ENCODE results near the gene PDZK1IP1. TPM values are rescaled to one million over a fixed set of nuclear protein-coding genes. Genes with fewer than 3 reads are reported as not detected.
"Not testable (repeated sequence)": the region's sequence is repeated elsewhere in the genome, so short reads cannot be mapped to it uniquely, and the experiment has no call there.

PDZK1IP1 gene
- total RNA-seq, 5 donors from 2014 or later (not counting 1 experiment from before 2014, with no cell fraction given), result not detected

- ATAC-seq (replicated peaks in 1 of 4), result no peak
- CTCF ChIA-PET, result no interaction called here
- Histone ChIP-seq H3K36me3 (ENCODE audit: control insufficient read depth in 2 of 2, extremely low read depth in 1 of 2, insufficient read depth in 1 of 2, low read length in 1 of 2) (no peaks in the 10 kb centered on the region), H3K4me3 (ENCODE audit: control insufficient read depth in 1 of 2, extremely low read depth in 1 of 2, low read length in 1 of 2) (no peak overlapping the region), H3K27me3 (replicated peaks in 1 of 2; ENCODE audit: control insufficient read depth in 2 of 2, extremely low read depth in 1 of 2, insufficient read depth in 2 of 2, low read length in 1 of 2) (peaks cover 0 to 37% of the 10 kb centered on the region in 2 experiments), H3K27ac (ENCODE audit: low read length) (no peak overlapping the region), H3K4me1 (ENCODE audit: control insufficient read depth in 1 of 2, extremely low read depth in 1 of 2, insufficient read depth in 2 of 2, low read length in 2 of 2) (no peaks in the 10 kb centered on the region), H3K9me3 (no peaks in the 10 kb centered on the region)
- POLR2A ChIA-PET, result no interaction called here
- no peak overlapping the region for H3K4me3 Mint-ChIP-seq
- WGBS (ENCODE audit: insufficient coverage), result no CpG with 5 or more reads among the region's 3 CpGs
- no peaks in the 10 kb centered on the region for H3K36me3 Mint-ChIP-seq
- no peak for DNase-seq
- no peak overlapping the region for H3K27ac Mint-ChIP-seq
- peaks cover 6 to 16% of the 10 kb centered on the region in 2 donors for H3K27me3 Mint-ChIP-seq
- no peaks in the 10 kb centered on the region for H3K4me1 Mint-ChIP-seq
- H3K9me3 Mint-ChIP-seq, result no peaks in the 10 kb centered on the region
Observed at GRCh38 chr1:47209725-47210325, 20.0 kb upstream of the PDZK1IP1 start.

DNA sequence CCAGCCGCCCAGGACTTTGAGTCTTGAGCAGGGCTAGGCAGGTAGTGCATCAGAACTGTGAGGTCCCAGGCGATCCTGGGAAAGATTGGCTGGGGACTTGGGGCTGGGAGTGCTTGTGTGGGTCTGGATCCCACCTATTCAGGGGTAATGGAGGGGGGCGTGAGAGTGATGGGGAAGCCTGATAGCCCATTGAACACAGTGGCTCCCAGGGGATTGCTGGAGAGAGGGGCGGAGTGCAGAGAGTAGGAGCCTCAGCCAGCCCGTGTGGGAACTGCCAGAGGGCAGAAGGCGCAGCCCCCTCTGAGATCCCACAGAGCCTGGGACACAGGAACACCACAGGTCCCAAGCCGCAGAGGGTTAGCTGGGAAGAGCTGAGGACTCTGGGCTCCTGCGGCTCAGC is 19.3 kb upstream of the PDZK1IP1 start:
- ChIA-PET CTCF (no interaction called here), POLR2A (no interaction called here)
- H3K4me1 Mint-ChIP-seq, result no peaks in the 10 kb centered on the region
- no peak overlapping the region for H3K4me3 Mint-ChIP-seq
- no peaks in the 10 kb centered on the region for H3K9me3 Mint-ChIP-seq
- Histone ChIP-seq H3K4me1 (ENCODE audit: control insufficient read depth in 1 of 2, extremely low read depth in 1 of 2, insufficient read depth in 2 of 2, low read length in 2 of 2) (no peaks in the 10 kb centered on the region), H3K36me3 (ENCODE audit: control insufficient read depth in 2 of 2, extremely low read depth in 1 of 2, insufficient read depth in 1 of 2, low read length in 1 of 2) (no peaks in the 10 kb centered on the region), H3K9me3 (no peaks in the 10 kb centered on the region), H3K27ac (ENCODE audit: low read length) (no peak overlapping the region), H3K27me3 (replicated peaks in 1 of 2; ENCODE audit: control insufficient read depth in 2 of 2, extremely low read depth in 1 of 2, insufficient read depth in 2 of 2, low read length in 1 of 2) (peaks cover 0 to 35% of the 10 kb centered on the region in 2 experiments), H3K4me3 (ENCODE audit: control insufficient read depth in 1 of 2, extremely low read depth in 1 of 2, low read length in 1 of 2) (no peak overlapping the region)
- no peak overlapping the region for H3K27ac Mint-ChIP-seq
- ATAC-seq (replicated peaks in 1 of 4) (no peak), DNase-seq (no peak)
- WGBS (ENCODE audit: insufficient coverage), result 71% methylated on average over 7 of the region's 8 CpGs
- H3K36me3 Mint-ChIP-seq, result no peaks in the 10 kb centered on the region
- peaks cover 12 to 21% of the 10 kb centered on the region in 2 donors for H3K27me3 Mint-ChIP-seq

DNA sequence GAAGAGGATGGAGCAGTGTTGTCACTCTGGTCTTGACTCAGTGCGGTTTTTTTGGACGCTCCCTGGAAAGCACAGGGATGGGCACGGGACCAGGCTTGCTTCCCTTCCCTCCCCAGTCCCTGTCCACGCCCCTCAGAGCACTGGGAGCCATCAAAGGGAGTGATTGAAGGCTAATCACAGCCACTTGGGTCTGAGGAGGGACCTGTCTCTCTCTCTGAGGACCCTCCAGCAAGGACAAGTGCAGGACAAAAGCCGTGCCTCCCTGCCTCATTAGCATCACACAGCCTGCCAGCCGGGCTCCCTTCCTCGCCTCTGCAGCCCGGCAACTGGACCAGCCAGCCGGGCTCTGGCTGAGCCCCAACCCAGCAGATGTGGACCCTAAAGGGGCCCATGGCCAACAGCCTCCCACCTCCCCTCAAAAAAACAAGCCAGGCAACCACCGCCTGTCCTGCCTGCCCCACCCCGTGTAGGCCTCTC is 18.6 kb upstream of the PDZK1IP1 start:
- H3K27ac ChIP-seq (ENCODE audit: low read length), result no peak overlapping the region
- Mint-ChIP-seq H3K27ac (no peak overlapping the region), H3K27me3 (peaks cover 16 to 22% of the 10 kb centered on the region in 2 donors), H3K4me1 (peaks cover 0 to 2% (median 2%) of the 10 kb centered on the region in 3 donors), H3K36me3 (no peaks in the 10 kb centered on the region), H3K4me3 (no peak overlapping the region), H3K9me3 (no peaks in the 10 kb centered on the region)
- no peak overlapping the region for H3K4me3 ChIP-seq (ENCODE audit: control insufficient read depth in 1 of 2, extremely low read depth in 1 of 2, low read length in 1 of 2)
- DNase-seq (no peak), ATAC-seq (replicated peaks in 1 of 4) (no peak)
- no peaks in the 10 kb centered on the region for H3K36me3 ChIP-seq (ENCODE audit: control insufficient read depth in 2 of 2, extremely low read depth in 1 of 2, insufficient read depth in 1 of 2, low read length in 1 of 2)
- ChIA-PET CTCF (no interaction called here), POLR2A (no interaction called here)
- H3K4me1 ChIP-seq (ENCODE audit: control insufficient read depth in 1 of 2, extremely low read depth in 1 of 2, insufficient read depth in 2 of 2, low read length in 2 of 2), result no peaks in the 10 kb centered on the region
- H3K27me3 ChIP-seq (replicated peaks in 1 of 2; ENCODE audit: control insufficient read depth in 2 of 2, extremely low read depth in 1 of 2, insufficient read depth in 2 of 2, low read length in 1 of 2), result peaks cover 0 to 33% of the 10 kb centered on the region in 2 experiments
- no peaks in the 10 kb centered on the region for H3K9me3 ChIP-seq
- 87% methylated on average over 7 of the region's 11 CpGs for WGBS (ENCODE audit: insufficient coverage)

DNA sequence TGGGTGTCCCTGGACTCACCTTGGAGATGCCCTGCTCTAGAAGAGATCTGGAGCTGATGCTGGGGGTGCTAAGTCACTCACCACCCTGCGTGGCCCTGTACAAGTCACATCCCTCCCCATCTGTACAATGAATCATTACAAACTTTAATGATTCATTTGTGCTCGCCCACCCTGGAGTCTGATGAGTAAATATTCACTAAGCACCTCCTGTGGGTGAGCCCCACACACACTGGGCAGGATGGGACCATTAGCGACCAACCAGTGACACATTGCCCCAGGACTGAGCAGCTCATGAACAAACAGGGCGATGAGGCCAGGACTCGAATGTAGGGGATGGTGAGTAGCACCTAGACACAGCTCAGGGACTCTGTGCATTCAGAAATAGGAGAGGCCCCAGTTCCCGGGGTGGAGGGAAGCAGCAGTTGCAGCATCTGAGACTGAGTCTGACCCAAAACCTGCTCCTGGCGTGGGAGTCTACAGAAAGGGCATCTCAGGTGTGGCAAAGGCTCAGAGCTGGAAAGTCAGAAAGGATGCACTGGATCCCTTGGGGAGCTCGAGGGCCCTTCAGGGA is 18.1 kb upstream of the PDZK1IP1 start:
- H3K27ac ChIP-seq (ENCODE audit: low read length), result no peak overlapping the region
- H3K4me1 Mint-ChIP-seq, result peaks cover 0 to 6% (median 4%) of the 10 kb centered on the region in 3 donors
- no peaks in the 10 kb centered on the region for H3K36me3 Mint-ChIP-seq
- H3K4me3 ChIP-seq (ENCODE audit: control insufficient read depth in 1 of 2, extremely low read depth in 1 of 2, low read length in 1 of 2), result no peak overlapping the region
- H3K27ac Mint-ChIP-seq, result no peak overlapping the region
- ChIA-PET POLR2A (no interaction called here), CTCF (no interaction called here)
- no peaks in the 10 kb centered on the region for H3K4me1 ChIP-seq (ENCODE audit: control insufficient read depth in 1 of 2, extremely low read depth in 1 of 2, insufficient read depth in 2 of 2, low read length in 2 of 2)
- H3K27me3 ChIP-seq (replicated peaks in 1 of 2; ENCODE audit: control insufficient read depth in 2 of 2, extremely low read depth in 1 of 2, insufficient read depth in 2 of 2, low read length in 1 of 2), result peaks cover 0 to 33% of the 10 kb centered on the region in 2 experiments
- peaks cover 20 to 25% of the 10 kb centered on the region in 2 donors for H3K27me3 Mint-ChIP-seq
- H3K4me3 Mint-ChIP-seq, result no peak overlapping the region
- peaks cover 0 to 4% (median 0%) of the 10 kb centered on the region in 3 donors for H3K9me3 Mint-ChIP-seq
- no peaks in the 10 kb centered on the region for H3K9me3 ChIP-seq
- DNase-seq, result no peak
- 50% methylated on average over 7 of the region's 8 CpGs for WGBS (ENCODE audit: insufficient coverage)
- ATAC-seq (replicated peaks in 1 of 4), result no peak
- no peaks in the 10 kb centered on the region for H3K36me3 ChIP-seq (ENCODE audit: control insufficient read depth in 2 of 2, extremely low read depth in 1 of 2, insufficient read depth in 1 of 2, low read length in 1 of 2)

- DNase-seq (no peak), ATAC-seq (replicated peaks in 1 of 4) (no peak)
- H3K4me1 ChIP-seq (ENCODE audit: control insufficient read depth in 1 of 2, extremely low read depth in 1 of 2, insufficient read depth in 2 of 2, low read length in 2 of 2), result no peaks in the 10 kb centered on the region
- H3K27ac ChIP-seq (ENCODE audit: low read length), result no peak overlapping the region
- Mint-ChIP-seq H3K27me3 (peaks cover 20 to 22% of the 10 kb centered on the region in 2 donors), H3K9me3 (peaks cover 0 to 4% (median 0%) of the 10 kb centered on the region in 3 donors), H3K36me3 (no peaks in the 10 kb centered on the region), H3K4me1 (peaks cover 0 to 6% (median 4%) of the 10 kb centered on the region in 3 donors), H3K27ac (no peak overlapping the region), H3K4me3 (no peak overlapping the region)
- H3K27me3 ChIP-seq (replicated peaks in 1 of 2; ENCODE audit: control insufficient read depth in 2 of 2, extremely low read depth in 1 of 2, insufficient read depth in 2 of 2, low read length in 1 of 2), result peaks cover 0 to 29% of the 10 kb centered on the region in 2 experiments
- WGBS (ENCODE audit: insufficient coverage), result 85% methylated on average over 2 of the region's 5 CpGs
- no peak overlapping the region for H3K4me3 ChIP-seq (ENCODE audit: control insufficient read depth in 1 of 2, extremely low read depth in 1 of 2, low read length in 1 of 2)
- no peaks in the 10 kb centered on the region for H3K9me3 ChIP-seq
- ChIA-PET CTCF (interaction anchor here in 1 of 2 donors (0.9 kb wide), 1 partner anchor 13 kb away, joined by 3 read pairs; no protein-coding TSS in a partner anchor), POLR2A (no interaction called here)
- H3K36me3 ChIP-seq (ENCODE audit: control insufficient read depth in 2 of 2, extremely low read depth in 1 of 2, insufficient read depth in 1 of 2, low read length in 1 of 2), result no peaks in the 10 kb centered on the region
Observed at GRCh38 chr1:47205918-47206317, 16.1 kb upstream of the PDZK1IP1 start.

DNA sequence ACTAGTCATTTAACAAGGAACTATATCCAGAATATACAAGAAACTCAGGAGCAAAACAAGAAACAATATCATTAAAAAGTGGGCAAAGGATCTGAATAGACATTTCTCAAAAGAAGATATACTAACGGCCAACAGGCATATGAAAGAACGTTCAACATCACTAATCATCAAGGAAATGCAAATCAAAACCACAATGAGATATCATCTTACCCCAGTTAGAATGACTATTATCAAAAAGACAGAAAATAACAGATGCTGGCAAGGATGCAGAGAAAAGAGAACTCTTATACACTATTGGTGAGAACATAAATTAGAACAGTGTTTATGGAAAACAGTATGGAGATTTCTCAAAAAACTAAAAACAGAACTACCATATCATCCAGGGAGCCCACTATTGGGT is 13.7 kb upstream of the PDZK1IP1 start:
- H3K36me3 Mint-ChIP-seq; POLR2A ChIA-PET; H3K27ac ChIP-seq (ENCODE audit: low read length); CTCF ChIA-PET; H3K4me3 Mint-ChIP-seq; H3K9me3 ChIP-seq; H3K4me3 ChIP-seq (ENCODE audit: control insufficient read depth in 1 of 2, extremely low read depth in 1 of 2, low read length in 1 of 2); H3K27ac Mint-ChIP-seq; ATAC-seq (replicated peaks in 1 of 4); H3K4me1 ChIP-seq (ENCODE audit: control insufficient read depth in 1 of 2, extremely low read depth in 1 of 2, insufficient read depth in 2 of 2, low read length in 2 of 2); H3K4me1 Mint-ChIP-seq; H3K9me3 Mint-ChIP-seq; H3K36me3 ChIP-seq (ENCODE audit: control insufficient read depth in 2 of 2, extremely low read depth in 1 of 2, insufficient read depth in 1 of 2, low read length in 1 of 2); DNase-seq: not testable (repeated sequence)
- peaks cover 31 to 32% of the 10 kb centered on the region in 2 donors for H3K27me3 Mint-ChIP-seq
- no CpG with 5 or more reads among the region's 2 CpGs for whole genome bisulfite sequencing (ENCODE audit: insufficient coverage)
- H3K27me3 ChIP-seq (replicated peaks in 1 of 2; ENCODE audit: control insufficient read depth in 2 of 2, extremely low read depth in 1 of 2, insufficient read depth in 2 of 2, low read length in 1 of 2), result peaks cover 0 to 32% of the 10 kb centered on the region in 2 experiments
